ENCODE data around the gene ZBTB12. TPM values are rescaled to one million over a fixed set of nuclear protein-coding genes. Genes with fewer than 3 reads are reported as not detected.

The ZBTB12 gene
- total and polyA plus RNA-seq, 2 of the 4 experiments (the other 2 are of a cell fraction), result 2.0 to 8.5 TPM

GRCh38 chr6:31882344-31882743, 19.5 kb downstream of the ZBTB12 start:
- 0 out of 2 replicates have a peak, but pooled peaks cover 2% of the 10 kb centered on the region for H4K20me1 ChIP-seq (ENCODE audit: insufficient read depth, low read length)
- ChIA-PET POLR2A (ENCODE audit: unreplicated experiment) (no interaction called here), CTCF (no interaction called here)
- TF ChIP-seq MAZ (IDR thresholded peaks at IDR 0.05; ENCODE audit: borderline replicate concordance, low read depth, low read length), result no peak
- no peak for TF ChIP-seq CEBPB (IDR thresholded peaks at IDR 0.05; ENCODE audit: low read depth, low read length)
- TF ChIP-seq CTCF (conservative IDR thresholded peaks at IDR 0.05; ENCODE audit: low read depth, low read length), result no peak
- no peak for TF ChIP-seq FOS (IDR thresholded peaks at IDR 0.05; ENCODE audit: low read depth, low read length)
- TF ChIP-seq, protein P1, sequence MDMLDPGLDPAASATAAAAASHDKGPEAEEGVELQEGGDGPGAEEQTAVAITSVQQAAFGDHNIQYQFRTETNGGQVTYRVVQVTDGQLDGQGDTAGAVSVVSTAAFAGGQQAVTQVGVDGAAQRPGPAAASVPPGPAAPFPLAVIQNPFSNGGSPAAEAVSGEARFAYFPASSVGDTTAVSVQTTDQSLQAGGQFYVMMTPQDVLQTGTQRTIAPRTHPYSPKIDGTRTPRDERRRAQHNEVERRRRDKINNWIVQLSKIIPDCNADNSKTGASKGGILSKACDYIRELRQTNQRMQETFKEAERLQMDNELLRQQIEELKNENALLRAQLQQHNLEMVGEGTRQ (IDR thresholded peaks at IDR 0.05; ENCODE audit: low read depth, low read length), result peak; percentile 26; the same call in 1 of the 2 replicates
- no peak for TF ChIP-seq RFX5 (IDR thresholded peaks at IDR 0.05; ENCODE audit: low read depth, low read length)
- BruUV-seq (replicated peaks), result no TSS peak
- DNase-seq (peak; percentile 59), ATAC-seq (ENCODE audit: low read depth) (peak; percentile 82)
- H3K36me3 ChIP-seq (ENCODE audit: control insufficient read depth, insufficient read depth, low read length), result peaks cover 66% of the 10 kb centered on the region
- H2BK20ac ChIP-seq (ENCODE audit: low read depth, low read length), result no peak overlapping the region
- H4K91ac ChIP-seq (ENCODE audit: insufficient read depth, low read depth, low read length), result no peak overlapping the region
- no peak overlapping the region for H2BK15ac ChIP-seq (ENCODE audit: low read depth, low read length)
- no peak overlapping the region for H3K9ac ChIP-seq (ENCODE audit: low read depth, low read length)
- H3K4ac ChIP-seq (ENCODE audit: low read depth, low read length), result no peak overlapping the region
- H2AFZ ChIP-seq (replicated peaks; ENCODE audit: low read length, poor library complexity), result peak overlapping the region; percentile 5
- H3K27ac ChIP-seq (ENCODE audit: insufficient read depth, low read length), result no peak overlapping the region
- H3K56ac ChIP-seq (ENCODE audit: extremely low read depth, insufficient read depth, low read length), result no peak overlapping the region
- no peaks in the 10 kb centered on the region for H3K79me1 ChIP-seq (ENCODE audit: low read depth in 1 of 2, low read length in 2 of 2)
- no CpG with 5 or more reads among the region's 6 CpGs for WGBS, 2 experiments (ENCODE audit: extremely low coverage in 2 of 2, insufficient read length in 1 of 2)
- no peaks in the 10 kb centered on the region for H3K9me3 ChIP-seq (ENCODE audit: control insufficient read depth, insufficient read depth, low read length)
- no peak overlapping the region for H2BK120ac ChIP-seq (ENCODE audit: low read depth, low read length)
- H3K14ac ChIP-seq (replicated peaks; ENCODE audit: low read depth, low read length), result no peak overlapping the region
- no peak overlapping the region for H2AK5ac ChIP-seq (ENCODE audit: low read depth, low read length)
- 0 out of 2 replicates have a peak, but pooled peaks cover 2% of the 10 kb centered on the region for H3K9me1 ChIP-seq (ENCODE audit: insufficient read depth, low read length)
- no peak overlapping the region for H3K23ac ChIP-seq (ENCODE audit: low read depth, low read length)
- H3K4me3 ChIP-seq (ENCODE audit: insufficient read depth, low read depth, low read length), result no peak overlapping the region
- dilution Hi-C loops (cut with HindIII; ENCODE audit: low sequenced_read_pairs, unreplicated experiment), result no loop called here
- H4K8ac ChIP-seq (ENCODE audit: low read depth in 2 of 2, low read length in 2 of 2), result no peak overlapping the region
- H2BK5ac ChIP-seq (ENCODE audit: low read depth, low read length, poor library complexity, severe bottlenecking), result no peak overlapping the region
- intact Hi-C loops (cut with micrococcal nuclease), result no loop called here
- H2AK9ac ChIP-seq (replicated peaks; ENCODE audit: low read depth, low read length, poor library complexity), result peak overlapping the region; percentile 9
- in situ Hi-C loops (cut with MboI; ENCODE audit: low sequenced_read_pairs), result no loop called here
- H4K5ac ChIP-seq (ENCODE audit: low read depth, low read length), result no peak overlapping the region
- no peak overlapping the region for H3K18ac ChIP-seq (ENCODE audit: low read depth, low read length)
- H3K4me2 ChIP-seq (ENCODE audit: low read depth, low read length), result no peak overlapping the region
- H3K27me3 ChIP-seq (ENCODE audit: control insufficient read depth, insufficient read depth, low read length), result no peaks in the 10 kb centered on the region
- no peaks in the 10 kb centered on the region for H3K4me1 ChIP-seq (ENCODE audit: control insufficient read depth, insufficient read depth, low read length)

All from IMR-90 (cell line).